HepG2 (cell line): Measurements from ENCODE around the gene RUNX3. TPM values are rescaled to one million over a fixed set of nuclear protein-coding genes. Genes with fewer than 3 reads are reported as not detected.

Source experiments
- AKAP8 ChIP-seq: sonication (generic); formaldehyde crosslinking; IDR thresholded peaks from 2 replicates; pipeline ENCODE4 v1.5.1; 2020; ENCODE audit warnings: mild to moderate bottlenecking, missing genetic modification reagents
- ISL2 ChIP-seq: sonication (generic); formaldehyde crosslinking; IDR thresholded peaks from 2 replicates; pipeline ENCODE4 v1.5.0; 2020; ENCODE audit warnings: missing genetic modification reagents
- MIER2 ChIP-seq: IDR thresholded peaks from 2 replicates; pipeline ENCODE4 v1.6.1; 2016; ENCODE audit warnings: missing biosample characterization, missing genetic modification reagents
- NCOA2 ChIP-seq: sonication (generic); formaldehyde crosslinking; IDR thresholded peaks from 2 replicates; pipeline ENCODE4 v1.8.0; 2022; ENCODE audit warnings: inconsistent platforms
- PHF8 ChIP-seq: sonication (generic); formaldehyde crosslinking; IDR thresholded peaks from 2 replicates; pipeline ENCODE4 v1.5.0; 2020; ENCODE audit warnings: missing genetic modification reagents
- PTBP1 ChIP-seq: fragments of 200-400 bp; formaldehyde crosslinking; IDR thresholded peaks from 2 replicates; pipeline ENCODE4 v1.6.1; 2018; ENCODE audit warnings: low read length, low read depth; ENCODE audit not compliant: poor library complexity, severe bottlenecking
- SNAI1 ChIP-seq: sonication (generic); formaldehyde crosslinking; IDR thresholded peaks from 2 replicates; pipeline ENCODE4 v1.5.0; 2020; ENCODE audit warnings: mild to moderate bottlenecking, missing genetic modification reagents, borderline replicate concordance
- SYNCRIP ChIP-seq: fragments of 200-400 bp; formaldehyde crosslinking; IDR thresholded peaks from 2 replicates; pipeline ENCODE4 v1.6.1; 2018; ENCODE audit warnings: mild to moderate bottlenecking, low read depth, low read length; ENCODE audit not compliant: insufficient read depth
- TCF12 ChIP-seq, 2 experiments: fragments of 450-650 bp in 1 of 2; sonication (generic) in 1 of 2; formaldehyde crosslinking in 1 of 2; IDR thresholded peaks; 2 replicates each; pipeline versions ENCODE4 v1.6.1 to v1.8.0; 2017 to 2022; ENCODE audit warnings: antibody characterized with exemption in 1 of 2, mild to moderate bottlenecking in 1 of 2, missing genetic modification reagents in 1 of 2, moderate library complexity in 1 of 2
- ZBTB21 ChIP-seq: sonication (generic); formaldehyde crosslinking; IDR thresholded peaks from 2 replicates; pipeline ENCODE4 v1.4.0; 2020; ENCODE audit warnings: missing genetic modification reagents
- ZC3H13 ChIP-seq: sonication (generic); formaldehyde crosslinking; IDR thresholded peaks from 2 replicates; pipeline ENCODE4 v1.8.1; 2023; ENCODE audit warnings: mild to moderate bottlenecking, missing genetic modification reagents, moderate library complexity
- ZNF124 ChIP-seq: sonication (generic); formaldehyde crosslinking; IDR thresholded peaks from 2 replicates; pipeline ENCODE4 v1.4.0; 2020; ENCODE audit warnings: missing genetic modification reagents
- ZNF260 ChIP-seq: sonication (generic); formaldehyde crosslinking; IDR thresholded peaks from 2 replicates; pipeline ENCODE4 v1.4.0; 2020; ENCODE audit warnings: missing genetic modification reagents, low read depth, mild to moderate bottlenecking, borderline replicate concordance
- ZNF274 ChIP-seq: sonication (generic); formaldehyde crosslinking; IDR thresholded peaks from 2 replicates; pipeline ENCODE4 v1.5.1; 2020; ENCODE audit warnings: mild to moderate bottlenecking, missing genetic modification reagents
- ZNF292 ChIP-seq: sonication (generic); formaldehyde crosslinking; IDR thresholded peaks from 2 replicates; pipeline ENCODE4 v1.8.1; 2022; ENCODE audit warnings: mild to moderate bottlenecking, low read depth, missing genetic modification reagents, borderline replicate concordance
- ZNF367 ChIP-seq: sonication (generic); formaldehyde crosslinking; IDR thresholded peaks from 2 replicates; pipeline ENCODE4 v1.4.0; 2020; ENCODE audit warnings: missing genetic modification reagents, borderline replicate concordance
- ZNF549 ChIP-seq: sonication (generic); formaldehyde crosslinking; IDR thresholded peaks from 2 replicates; pipeline ENCODE4 v1.5.0; 2020; ENCODE audit warnings: missing genetic modification reagents
- ZNF678 ChIP-seq: sonication (generic); formaldehyde crosslinking; IDR thresholded peaks from 2 replicates; pipeline ENCODE4 v1.4.0; 2020; ENCODE audit warnings: mild to moderate bottlenecking, missing genetic modification reagents
- ZNF75D ChIP-seq: sonication (generic); formaldehyde crosslinking; IDR thresholded peaks from 2 replicates; pipeline ENCODE4 v1.8.1; 2023; ENCODE audit warnings: missing genetic modification reagents, mild to moderate bottlenecking, borderline replicate concordance
- polyA plus RNA-seq, 8 experiments: library from polyadenylated mRNA; depleted of rRNA in 3 of 8; stranded (reverse) in 7 of 8; unstranded in 1 of 8; fragments of >200 nt; fragmentation: Illumina TruSeq in 4 of 8; extraction: Trizol in 4 of 8; gene quantifications; 2 replicates each; pipeline versions ENCODE4 v1.2.1 to v1.2.3, GENCODE V29; 2011 to 2016; ENCODE audit warnings: low read depth in 4 of 8, missing spikeins in 1 of 8, mixed read lengths in 1 of 8; ENCODE audit not compliant: insufficient read depth in 1 of 8
- total RNA-seq, 5 experiments: library from RNA; depleted of rRNA; stranded (reverse); fragments of >200 nt; fragmentation: Illumina TruSeq; extraction: Trizol; gene quantifications; 2 replicates each; pipeline ENCODE4 v1.2.3, GENCODE V29; 2016; ENCODE audit warnings: low read depth in 1 of 5
- TF ChIP-seq, protein P1 (sequence below): sonication (generic); formaldehyde crosslinking; IDR thresholded peaks from 2 replicates; pipeline ENCODE4 v1.8.1; 2023; ENCODE audit warnings: mild to moderate bottlenecking, missing genetic modification reagents
- TF ChIP-seq, protein P2 (sequence below): sonication (generic); formaldehyde crosslinking; IDR thresholded peaks from 2 replicates; pipeline ENCODE4 v1.5.0; 2020; ENCODE audit warnings: mild to moderate bottlenecking, missing genetic modification reagents
- TF ChIP-seq, protein P3 (sequence below): sonication (generic); formaldehyde crosslinking; IDR thresholded peaks from 2 replicates; pipeline ENCODE4 v1.5.1; 2020; ENCODE audit warnings: missing genetic modification reagents, mild to moderate bottlenecking, borderline replicate concordance
- TF ChIP-seq, protein P4 (sequence below): sonication (generic); formaldehyde crosslinking; IDR thresholded peaks from 2 replicates; pipeline ENCODE4 v1.5.1; 2020; ENCODE audit warnings: mild to moderate bottlenecking, missing genetic modification reagents, borderline replicate concordance

RUNX3 gene
- total and polyA plus RNA-seq, 2 of the 13 experiments (the other 11 are each of a cell fraction or from before 2014, with no cell fraction given), result 0.04 to 0.22 TPM

DNA sequence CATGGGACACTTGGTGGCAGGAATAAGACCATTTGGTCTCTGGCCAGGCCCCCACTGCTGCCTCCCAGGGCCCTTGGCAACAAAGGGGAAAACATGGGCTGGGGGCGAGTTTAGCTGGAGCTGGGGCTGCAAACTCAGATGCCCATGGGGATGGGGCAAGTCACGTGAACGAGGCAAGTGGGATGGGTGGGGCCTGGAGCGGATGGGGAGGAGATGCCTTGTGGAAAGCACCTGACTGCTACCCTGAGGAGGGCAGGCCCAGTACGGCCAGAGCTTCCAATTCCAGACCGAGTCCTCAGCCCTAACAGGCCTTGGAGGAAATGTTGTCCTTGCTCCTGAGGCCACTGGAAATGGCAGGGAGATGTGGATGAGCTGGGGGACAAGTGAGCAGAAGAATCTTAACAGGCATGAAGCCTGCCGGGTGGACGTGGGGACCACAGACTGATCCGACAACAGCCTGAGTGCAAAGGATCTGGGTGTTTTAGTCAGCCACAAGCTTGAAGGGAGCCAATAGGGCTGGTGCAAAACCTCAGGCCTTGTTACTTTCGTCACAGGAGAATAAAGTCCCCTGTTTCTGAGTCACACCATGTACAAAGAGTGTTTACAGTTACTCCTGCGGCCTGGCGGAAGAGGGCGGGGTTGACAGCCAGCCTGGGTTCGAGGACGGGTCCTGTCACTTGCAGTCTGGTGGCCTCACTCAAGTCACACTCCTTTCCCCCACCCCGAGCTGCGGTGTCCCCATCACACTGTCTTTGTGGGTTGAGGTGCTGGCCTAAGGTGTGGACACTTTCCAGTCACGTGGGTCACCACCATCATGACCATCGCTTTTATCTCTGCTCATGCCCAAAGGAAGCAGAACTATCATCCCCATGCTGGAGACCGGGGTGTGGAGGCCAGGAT lies 19.1 kb downstream of the RUNX3 start (continued):
- TF ChIP-seq, protein P1, sequence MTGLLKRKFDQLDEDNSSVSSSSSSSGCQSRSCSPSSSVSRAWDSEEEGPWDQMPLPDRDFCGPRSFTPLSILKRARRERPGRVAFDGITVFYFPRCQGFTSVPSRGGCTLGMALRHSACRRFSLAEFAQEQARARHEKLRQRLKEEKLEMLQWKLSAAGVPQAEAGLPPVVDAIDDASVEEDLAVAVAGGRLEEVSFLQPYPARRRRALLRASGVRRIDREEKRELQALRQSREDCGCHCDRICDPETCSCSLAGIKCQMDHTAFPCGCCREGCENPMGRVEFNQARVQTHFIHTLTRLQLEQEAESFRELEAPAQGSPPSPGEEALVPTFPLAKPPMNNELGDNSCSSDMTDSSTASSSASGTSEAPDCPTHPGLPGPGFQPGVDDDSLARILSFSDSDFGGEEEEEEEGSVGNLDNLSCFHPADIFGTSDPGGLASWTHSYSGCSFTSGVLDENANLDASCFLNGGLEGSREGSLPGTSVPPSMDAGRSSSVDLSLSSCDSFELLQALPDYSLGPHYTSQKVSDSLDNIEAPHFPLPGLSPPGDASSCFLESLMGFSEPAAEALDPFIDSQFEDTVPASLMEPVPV, result no peak
- TF ChIP-seq PHF8 (CRISPR knock-in tag), result peak; percentile 74
- TF ChIP-seq, protein P2, sequence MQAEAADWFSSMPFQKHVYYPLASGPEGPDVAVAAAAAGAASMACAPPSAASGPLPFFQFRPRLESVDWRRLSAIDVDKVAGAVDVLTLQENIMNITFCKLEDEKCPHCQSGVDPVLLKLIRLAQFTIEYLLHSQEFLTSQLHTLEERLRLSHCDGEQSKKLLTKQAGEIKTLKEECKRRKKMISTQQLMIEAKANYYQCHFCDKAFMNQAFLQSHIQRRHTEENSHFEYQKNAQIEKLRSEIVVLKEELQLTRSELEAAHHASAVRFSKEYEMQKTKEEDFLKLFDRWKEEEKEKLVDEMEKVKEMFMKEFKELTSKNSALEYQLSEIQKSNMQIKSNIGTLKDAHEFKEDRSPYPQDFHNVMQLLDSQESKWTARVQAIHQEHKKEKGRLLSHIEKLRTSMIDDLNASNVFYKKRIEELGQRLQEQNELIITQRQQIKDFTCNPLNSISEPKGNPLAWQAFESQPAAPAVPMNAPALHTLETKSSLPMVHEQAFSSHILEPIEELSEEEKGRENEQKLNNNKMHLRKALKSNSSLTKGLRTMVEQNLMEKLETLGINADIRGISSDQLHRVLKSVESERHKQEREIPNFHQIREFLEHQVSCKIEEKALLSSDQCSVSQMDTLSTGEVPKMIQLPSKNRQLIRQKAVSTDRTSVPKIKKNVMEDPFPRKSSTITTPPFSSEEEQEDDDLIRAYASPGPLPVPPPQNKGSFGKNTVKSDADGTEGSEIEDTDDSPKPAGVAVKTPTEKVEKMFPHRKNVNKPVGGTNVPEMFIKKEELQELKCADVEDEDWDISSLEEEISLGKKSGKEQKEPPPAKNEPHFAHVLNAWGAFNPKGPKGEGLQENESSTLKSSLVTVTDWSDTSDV (CRISPR knock-in tag), result no peak
- no peak for TF ChIP-seq SYNCRIP
- TF ChIP-seq ZBTB21, result no peak
- TF ChIP-seq ZNF367 (CRISPR knock-in tag), result no peak
- TF ChIP-seq TCF12 (IDR thresholded peaks at IDR 0.05), result no peak
- no peak; the same call in 1 of the 2 replicates for TF ChIP-seq TCF12 (CRISPR knock-in tag; IDR thresholded peaks at IDR 0.05)
- TF ChIP-seq ZNF292, result peak; percentile 20; the same call in 1 of the 2 replicates
- TF ChIP-seq PTBP1, result no peak
- no peak for TF ChIP-seq ZNF75D (CRISPR knock-in tag)
- 0 out of 2 replicates have a peak, but pooled peaks have one; percentile 46 for TF ChIP-seq NCOA2 (CRISPR knock-in tag)
- TF ChIP-seq ISL2 (CRISPR knock-in tag), result no peak
- TF ChIP-seq SNAI1, result no peak
- no peak for TF ChIP-seq ZNF124 (CRISPR knock-in tag)
- TF ChIP-seq ZNF549 (CRISPR knock-in tag), result no peak
- no peak for TF ChIP-seq ZNF678 (CRISPR knock-in tag)
- no peak for TF ChIP-seq ZC3H13
- TF ChIP-seq, protein P3, sequence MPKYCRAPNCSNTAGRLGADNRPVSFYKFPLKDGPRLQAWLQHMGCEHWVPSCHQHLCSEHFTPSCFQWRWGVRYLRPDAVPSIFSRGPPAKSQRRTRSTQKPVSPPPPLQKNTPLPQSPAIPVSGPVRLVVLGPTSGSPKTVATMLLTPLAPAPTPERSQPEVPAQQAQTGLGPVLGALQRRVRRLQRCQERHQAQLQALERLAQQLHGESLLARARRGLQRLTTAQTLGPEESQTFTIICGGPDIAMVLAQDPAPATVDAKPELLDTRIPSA (CRISPR knock-in tag), result no peak
- no peak for TF ChIP-seq ZNF260 (CRISPR knock-in tag)
- TF ChIP-seq, protein P4, sequence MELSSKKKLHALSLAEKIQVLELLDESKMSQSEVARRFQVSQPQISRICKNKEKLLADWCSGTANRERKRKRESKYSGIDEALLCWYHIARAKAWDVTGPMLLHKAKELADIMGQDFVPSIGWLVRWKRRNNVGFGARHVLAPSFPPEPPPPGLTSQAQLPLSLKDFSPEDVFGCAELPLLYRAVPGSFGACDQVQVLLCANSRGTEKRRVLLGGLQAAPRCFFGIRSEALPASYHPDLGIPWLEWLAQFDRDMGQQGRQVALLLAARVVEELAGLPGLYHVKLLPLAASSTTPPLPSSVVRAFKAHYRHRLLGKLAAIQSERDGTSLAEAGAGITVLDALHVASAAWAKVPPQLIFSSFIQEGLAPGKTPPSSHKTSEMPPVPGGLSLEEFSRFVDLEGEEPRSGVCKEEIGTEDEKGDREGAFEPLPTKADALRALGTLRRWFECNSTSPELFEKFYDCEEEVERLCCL (CRISPR knock-in tag), result no peak
- no peak for TF ChIP-seq ZNF274 (CRISPR knock-in tag)
- TF ChIP-seq MIER2, result no peak; the same call in 1 of the 2 replicates
- no peak for TF ChIP-seq AKAP8
